Mesenchymal stem cell (in vitro differentiated cells and primary cell): Measurements from ENCODE around the gene CLTB. TPM values are rescaled to one million over a fixed set of nuclear protein-coding genes. Genes with fewer than 3 reads are reported as not detected.

Experiments
- DNase-seq: peaks from one replicate; pipeline ENCODE4 v3.0.0-alpha.2; 2013
- H2AFZ ChIP-seq: one replicate; pipeline ENCODE4 v1.6.1; 2013; ENCODE audit warnings: low read depth, mild to moderate bottlenecking, control low read depth, inconsistent platforms, low read length, moderate library complexity
- H2AK5ac ChIP-seq: 2 replicates; pipeline ENCODE4 v1.6.1; 2013; ENCODE audit warnings: low read length, moderate library complexity, mild to moderate bottlenecking, inconsistent platforms; ENCODE audit not compliant: severe bottlenecking
- H2BK120ac ChIP-seq: one replicate; pipeline ENCODE4 v1.6.1; 2013; ENCODE audit warnings: low read depth, mild to moderate bottlenecking, inconsistent platforms, low read length, moderate library complexity
- H2BK12ac ChIP-seq, 2 experiments: one replicate each; pipeline ENCODE4 v1.6.1; 2013; ENCODE audit warnings: inconsistent platforms in 2 of 2, low read length in 2 of 2, mild to moderate bottlenecking in 2 of 2, moderate library complexity in 2 of 2, control low read depth in 1 of 2
- H2BK15ac ChIP-seq: one replicate; pipeline ENCODE4 v1.6.1; 2013; ENCODE audit warnings: mild to moderate bottlenecking, low read depth, inconsistent platforms; ENCODE audit not compliant: poor library complexity, severe bottlenecking
- H2BK5ac ChIP-seq: 2 replicates; pipeline ENCODE4 v1.6.1; 2013; ENCODE audit warnings: low read depth, mild to moderate bottlenecking, low read length, control low read depth, inconsistent platforms; ENCODE audit not compliant: poor library complexity, severe bottlenecking
- H3K14ac ChIP-seq, 2 experiments: one replicate each; pipeline ENCODE4 v1.6.1; 2013; ENCODE audit warnings: inconsistent platforms in 2 of 2, low read length in 2 of 2, control low read depth in 1 of 2, mild to moderate bottlenecking in 1 of 2, moderate library complexity in 1 of 2
- H3K18ac ChIP-seq, 2 experiments: one replicate each; pipeline ENCODE4 v1.6.1; 2013; ENCODE audit warnings: inconsistent platforms in 2 of 2, low read length in 2 of 2, control low read depth in 1 of 2, low read depth in 1 of 2, mild to moderate bottlenecking in 1 of 2
- H3K23ac ChIP-seq, 2 experiments: one replicate each; pipeline ENCODE4 v1.6.1; 2013; ENCODE audit warnings: inconsistent platforms in 2 of 2, low read length in 2 of 2, mild to moderate bottlenecking in 2 of 2, moderate library complexity in 2 of 2, control low read depth in 1 of 2
- H3K27ac ChIP-seq: 2 replicates; pipeline ENCODE4 v1.5.1; 2013; ENCODE audit warnings: mild to moderate bottlenecking, moderate library complexity, low read length, control low read depth, inconsistent platforms; ENCODE audit not compliant: poor library complexity, severe bottlenecking
- H3K27me3 ChIP-seq, 2 experiments: 2 replicates each; pipeline versions ENCODE4 v1.6.1 to v1.7.0; 2013; ENCODE audit warnings: low read length in 2 of 2, mild to moderate bottlenecking in 2 of 2, moderate library complexity in 2 of 2, control low read depth in 1 of 2, inconsistent platforms in 1 of 2; ENCODE audit not compliant: control insufficient read depth in 1 of 2, insufficient read depth in 1 of 2
- H3K36me3 ChIP-seq, 2 experiments: 2 replicates each; pipeline versions ENCODE4 v1.6.1 to v1.7.0; 2013; ENCODE audit warnings: low read length in 2 of 2, control low read depth in 1 of 2, inconsistent platforms in 1 of 2, low read depth in 1 of 2, mild to moderate bottlenecking in 1 of 2; ENCODE audit not compliant: insufficient read depth in 2 of 2, control insufficient read depth in 1 of 2
- H3K4ac ChIP-seq, 2 experiments: one replicate each; pipeline ENCODE4 v1.6.1; 2013; ENCODE audit warnings: inconsistent platforms in 2 of 2, low read length in 2 of 2, mild to moderate bottlenecking in 2 of 2, moderate library complexity in 2 of 2, control low read depth in 1 of 2, low read depth in 1 of 2
- H3K4me1 ChIP-seq: 2 replicates; pipeline ENCODE4 v1.6.1; 2013; ENCODE audit warnings: low read depth, low read length, control low read depth; ENCODE audit not compliant: control insufficient read depth, insufficient read depth
- H3K4me2 ChIP-seq: 2 replicates; pipeline ENCODE4 v1.6.1; 2013; ENCODE audit warnings: low read length, mild to moderate bottlenecking, inconsistent platforms; ENCODE audit not compliant: poor library complexity, severe bottlenecking
- H3K4me3 ChIP-seq, 2 experiments: 2 replicates each; pipeline versions ENCODE4 v1.5.1 to v1.7.0; 2013; ENCODE audit warnings: low read length in 2 of 2, mild to moderate bottlenecking in 2 of 2, control low read depth in 1 of 2, low read depth in 1 of 2; ENCODE audit not compliant: insufficient read depth in 1 of 2
- H3K79me1 ChIP-seq: replicated peaks from 2 replicates; pipeline ENCODE4 v1.6.1; 2013; ENCODE audit warnings: mild to moderate bottlenecking, control low read depth, low read length, inconsistent platforms; ENCODE audit not compliant: poor library complexity, severe bottlenecking
- H3K9ac ChIP-seq: 2 replicates; pipeline ENCODE4 v1.7.0; 2013; ENCODE audit warnings: mild to moderate bottlenecking, low read length, moderate library complexity
- H3K9me3 ChIP-seq: 2 replicates; pipeline ENCODE4 v1.7.0; 2013; ENCODE audit warnings: mild to moderate bottlenecking, low read length; ENCODE audit not compliant: control insufficient read depth
- H4K8ac ChIP-seq: one replicate; pipeline ENCODE4 v1.6.1; 2013; ENCODE audit warnings: inconsistent platforms, mild to moderate bottlenecking, low read length, moderate library complexity
- H4K91ac ChIP-seq: one replicate; pipeline ENCODE4 v1.6.1; 2013; ENCODE audit warnings: mild to moderate bottlenecking, low read length, inconsistent platforms
- WGBS: methylation state at CpG from one replicate; pipeline ENCODE4 v1.1.7; 2013; ENCODE audit warnings: mixed read lengths; 5-methylcytosine and 5-hydroxymethylcytosine counted together
- small RNA-seq: library from polyadenylated mRNA; stranded (forward); fragments of <200 nt; extraction: miRNeasy Mini kit (QIAGEN cat#:217004); gene quantifications from one replicate; pipeline ENCODE3, GENCODE V24; 2013; ENCODE audit warnings: low read depth

The CLTB gene

GRCh38 chr5:176350416-176350815 is 65.9 kb downstream of the CLTB start:
- no peak overlapping the region for H3K9ac ChIP-seq
- no peak overlapping the region for H2BK5ac ChIP-seq
- H2BK120ac ChIP-seq, result no peak overlapping the region
- H3K9me3 ChIP-seq, result no peaks in the 10 kb centered on the region
- H3K18ac ChIP-seq, result no peak overlapping the region
- H3K27ac ChIP-seq, result no peak overlapping the region
- H2AK5ac ChIP-seq, result no peak overlapping the region
- H3K4me2 ChIP-seq, result no peak overlapping the region
- WGBS, result 98% methylated on average over 8 of the region's 8 CpGs
- peaks cover 66 to 96% of the 10 kb centered on the region in 2 experiments for H3K36me3 ChIP-seq
- no peak overlapping the region for H2BK12ac ChIP-seq
- no peak for DNase-seq
- no peak overlapping the region for H3K23ac ChIP-seq
- no peak overlapping the region for H4K91ac ChIP-seq
- H3K14ac ChIP-seq, result no peak overlapping the region
- no peak overlapping the region for H2BK15ac ChIP-seq
- peaks cover 48% of the 10 kb centered on the region for H3K79me1 ChIP-seq
- no peak overlapping the region for H3K4me3 ChIP-seq
- H2AFZ ChIP-seq, result no peak overlapping the region
- H3K4me1 ChIP-seq, result no peaks in the 10 kb centered on the region
- H3K27me3 ChIP-seq, result no peaks in the 10 kb centered on the region
- peak overlapping the region; percentile 43 for H4K8ac ChIP-seq
- no peak overlapping the region for H3K4ac ChIP-seq

DNA sequence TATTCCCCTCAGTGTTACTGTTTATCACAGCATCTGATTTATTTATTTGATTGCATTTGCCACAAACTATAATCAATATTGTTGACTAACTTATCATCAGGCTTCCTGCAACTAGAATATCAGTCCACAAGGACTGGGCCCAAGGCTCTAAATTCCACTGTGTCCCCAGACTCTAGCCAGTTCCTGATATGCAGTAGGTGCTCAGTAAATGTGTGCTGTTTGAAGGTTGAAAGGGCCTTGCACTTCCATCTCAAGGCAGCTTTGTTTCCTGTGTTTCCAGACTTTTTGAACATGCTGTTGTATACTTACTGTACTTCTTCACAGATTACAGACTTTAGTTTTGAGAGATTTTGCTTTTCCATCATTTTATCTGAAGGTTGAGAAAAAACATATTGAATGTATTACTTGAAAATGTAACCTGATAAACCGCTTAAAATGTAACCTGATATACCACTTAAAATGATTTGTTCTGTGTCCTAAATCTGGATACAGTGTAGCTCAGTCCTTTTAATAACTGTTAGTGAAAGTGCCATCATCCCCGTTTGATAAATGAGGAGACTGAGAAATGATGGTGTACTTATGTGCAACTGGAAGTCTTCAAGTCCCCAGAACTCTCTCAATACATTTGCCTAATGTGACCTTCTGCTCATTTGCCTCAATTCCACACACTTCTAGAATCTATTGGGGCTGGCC is 73.4 kb downstream of the CLTB start:
- H3K79me1 ChIP-seq, result peaks cover 7% of the 10 kb centered on the region
- H3K14ac ChIP-seq, result no peak overlapping the region
- peaks cover 21 to 59% of the 10 kb centered on the region in 2 experiments for H3K36me3 ChIP-seq
- H2BK120ac ChIP-seq, result no peak overlapping the region
- H3K4me2 ChIP-seq, result no peak overlapping the region
- H3K9me3 ChIP-seq, result no peaks in the 10 kb centered on the region
- no peak overlapping the region for H2BK12ac ChIP-seq
- WGBS, result no CpG with 5 or more reads among the region's 2 CpGs
- H3K4ac ChIP-seq, result no peak overlapping the region
- H3K4me3 ChIP-seq, result no peak overlapping the region
- no peak overlapping the region for H2BK5ac ChIP-seq
- no peak overlapping the region for H2AFZ ChIP-seq
- H2AK5ac ChIP-seq, result no peak overlapping the region
- no peaks in the 10 kb centered on the region for H3K27me3 ChIP-seq
- no peak for DNase-seq
- no peak overlapping the region for H3K27ac ChIP-seq
- no peak overlapping the region for H4K91ac ChIP-seq
- no peak overlapping the region for H2BK15ac ChIP-seq
- H4K8ac ChIP-seq, result no peak overlapping the region
- no peaks in the 10 kb centered on the region for H3K4me1 ChIP-seq
- no peak overlapping the region for H3K9ac ChIP-seq
- no peak overlapping the region for H3K23ac ChIP-seq
- no peak overlapping the region for H3K18ac ChIP-seq

Small RNA genes lying within 50 kb of the gene (small RNA-seq; reads per million reads assigned to genes)
- gene AC010297.1 (not detected), gene MIR1271 (86.3 reads per million, percentile 92 among the genes with 10 or more reads in this experiment)
